Liver (tissue), 9 donors: ENCODE results near the gene MCM9. TPM values are rescaled to one million over a fixed set of nuclear protein-coding genes. Genes with fewer than 3 reads are reported as not detected.

Source experiments
- DNase-seq: peaks from one replicate; pipeline ENCODE4 v3.0.0-alpha.2; 2017; ENCODE audit warnings: low spot score
- H3K27ac ChIP-seq, 2 donors: one replicate each; pipeline ENCODE4 v1.7.0; 2013; ENCODE audit warnings: inconsistent platforms in 2 of 2, low read length in 2 of 2, control low read depth in 1 of 2, low read depth in 1 of 2, mild to moderate bottlenecking in 1 of 2
- H3K27me3 ChIP-seq, 4 donors: one replicate each; pipeline versions ENCODE4 v1.6.1 to v1.7.0; 2013; ENCODE audit warnings: low read length in 3 of 4, inconsistent platforms in 1 of 4, mild to moderate bottlenecking in 1 of 4, moderate library complexity in 1 of 4; ENCODE audit not compliant: control insufficient read depth in 4 of 4, insufficient read depth in 4 of 4
- H3K36me3 ChIP-seq, 4 donors: one replicate each; pipeline versions ENCODE4 v1.6.1 to v1.7.0; 2013; ENCODE audit warnings: low read length in 3 of 4, mild to moderate bottlenecking in 3 of 4, low read depth in 1 of 4, moderate library complexity in 1 of 4; ENCODE audit not compliant: control insufficient read depth in 4 of 4, insufficient read depth in 3 of 4
- H3K4me1 ChIP-seq, 4 donors: one replicate each; pipeline versions ENCODE4 v1.6.1 to v1.7.0; 2013; ENCODE audit warnings: low read length in 3 of 4, mild to moderate bottlenecking in 3 of 4, moderate library complexity in 1 of 4; ENCODE audit not compliant: control insufficient read depth in 4 of 4, insufficient read depth in 4 of 4
- H3K4me3 ChIP-seq, 3 donors: one replicate each; pipeline versions ENCODE4 v1.6.1 to v1.7.0; 2013; ENCODE audit warnings: low read length in 3 of 3, control low read depth in 1 of 3, low read depth in 1 of 3, mild to moderate bottlenecking in 1 of 3
- H3K9ac ChIP-seq, 2 donors: one replicate each; pipeline ENCODE4 v1.7.0; 2013; ENCODE audit warnings: low read length in 2 of 2, mild to moderate bottlenecking in 2 of 2, moderate library complexity in 2 of 2, control low read depth in 1 of 2, low read depth in 1 of 2
- H3K9me3 ChIP-seq, 4 donors: one replicate each; pipeline versions ENCODE4 v1.6.1 to v1.7.0; 2013; ENCODE audit warnings: low read length in 3 of 4; ENCODE audit not compliant: control insufficient read depth in 4 of 4
- ATF3 ChIP-seq: IDR thresholded peaks from 2 replicates; pipeline ENCODE4 v1.6.1; 2016; ENCODE audit warnings: antibody characterized with exemption
- EGR1 ChIP-seq, 2 donors: IDR thresholded peaks; 2 replicates each; pipeline ENCODE4 v1.6.1; 2016 to 2018; ENCODE audit warnings: antibody characterized with exemption in 2 of 2, low read depth in 2 of 2
- FOXA1 ChIP-seq: IDR thresholded peaks from 2 replicates; pipeline ENCODE4 v1.6.1; 2016; ENCODE audit warnings: antibody characterized with exemption
- FOXA2 ChIP-seq: IDR thresholded peaks from 2 replicates; pipeline ENCODE4 v1.6.1; 2016; ENCODE audit warnings: antibody characterized with exemption
- GABPA ChIP-seq, 2 donors: IDR thresholded peaks in 1 of 2; conservative IDR thresholded peaks in 1 of 2; 2 replicates each; pipeline ENCODE4 v1.6.1; 2016; ENCODE audit warnings: antibody characterized with exemption in 2 of 2, mild to moderate bottlenecking in 1 of 2, moderate library complexity in 1 of 2
- HNF4A ChIP-seq, 2 donors: conservative IDR thresholded peaks; 2 replicates each; pipeline ENCODE4 v1.6.1; 2016; ENCODE audit warnings: antibody characterized with exemption in 2 of 2, mild to moderate bottlenecking in 2 of 2
- JUND ChIP-seq, 2 donors: IDR thresholded peaks; 2 replicates each; pipeline ENCODE4 v1.6.1; 2016; ENCODE audit warnings: antibody characterized with exemption in 2 of 2
- NR2F2 ChIP-seq: IDR thresholded peaks from 2 replicates; pipeline ENCODE4 v1.6.1; 2016; ENCODE audit warnings: antibody characterized with exemption
- RXRA ChIP-seq, 2 donors: IDR thresholded peaks; 2 replicates each; pipeline ENCODE4 v1.6.1; 2017 to 2018; ENCODE audit warnings: antibody characterized with exemption in 2 of 2, mild to moderate bottlenecking in 1 of 2
- SP1 ChIP-seq: IDR thresholded peaks from 2 replicates; pipeline ENCODE4 v1.6.1; 2018; ENCODE audit warnings: antibody characterized with exemption, mild to moderate bottlenecking
- TAF1 ChIP-seq: conservative IDR thresholded peaks from 2 replicates; pipeline ENCODE4 v1.6.1; 2016; ENCODE audit warnings: antibody characterized with exemption, mild to moderate bottlenecking
- YY1 ChIP-seq: IDR thresholded peaks from 2 replicates; pipeline ENCODE4 v1.6.1; 2016; ENCODE audit warnings: antibody characterized with exemption, mild to moderate bottlenecking
- WGBS: extraction: QIAGEN DNeasy Blood & Tissue Kit; methylation state at CpG from one replicate; pipeline ENCODE4 v1.1.7; 2013; 5-methylcytosine and 5-hydroxymethylcytosine counted together
- polyA plus RNA-seq, 2 donors: library from polyadenylated mRNA; stranded (reverse) in 1 of 2; unstranded in 1 of 2; fragments of 200-250 nt in 1 of 2; fragments of >200 nt in 1 of 2; fragmentation: Nextera tagmentation in 1 of 2; extraction: Ambion mirVana in 1 of 2; gene quantifications; one replicate each; pipeline versions ENCODE4 v1.2.1 to v1.2.3, GENCODE V29; 2013 to 2015
- total RNA-seq, 2 donors: library from RNA; depleted of rRNA; stranded (reverse); fragments of >200 nt; gene quantifications; one replicate each; pipeline ENCODE4 v1.2.3, GENCODE V29; 2014
- TF ChIP-seq, protein P1 (sequence below): IDR thresholded peaks from 2 replicates; pipeline ENCODE4 v1.6.1; 2016; ENCODE audit warnings: antibody characterized with exemption
- TF ChIP-seq, protein P2 (sequence below): IDR thresholded peaks from 2 replicates; pipeline ENCODE4 v1.6.1; 2016; ENCODE audit warnings: antibody characterized with exemption, mild to moderate bottlenecking
- TF ChIP-seq, protein P3 (sequence below): fragments of 150-350 bp; IDR thresholded peaks from 2 replicates; pipeline ENCODE4 v1.5.1; 2017; ENCODE audit warnings: improper control_type of control experiment, low read depth, low read length; ENCODE audit not compliant: missing input control
- donor health status: healthy.
- donor health status: healthy.
- donor health status: healthy.
- donor health status: healthy.
- donor health status: healthy.

MCM9 gene
- total and polyA plus RNA-seq, 4 donors = 3.6 to 17.4 (median 8.7) TPM

GRCh38 chr6:118917546-118918328 lies 17.2 kb downstream of the MCM9 start:
- WGBS = 94% methylated on average over 5 of the region's 5 CpGs
- no peaks in the 10 kb centered on the region for H3K27me3 ChIP-seq
- no peak overlapping the region for H3K27ac ChIP-seq
- H3K4me1 ChIP-seq = peaks cover 0 to 3% (median 0%) of the 10 kb centered on the region in 4 donors
- H3K9me3 ChIP-seq = no peaks in the 10 kb centered on the region
- no peak overlapping the region for H3K4me3 ChIP-seq
- TF ChIP-seq RXRA (IDR thresholded peaks at IDR 0.05) = no peak
- TF ChIP-seq FOXA1 = no peak
- no peak for TF ChIP-seq TAF1
- no peak for TF ChIP-seq EGR1 (IDR thresholded peaks at IDR 0.05; ENCODE audit: low read depth in 2 of 2)
- TF ChIP-seq HNF4A (conservative IDR thresholded peaks at IDR 0.05) = no peak
- no peak for TF ChIP-seq SP1
- no peak for TF ChIP-seq JUND (IDR thresholded peaks at IDR 0.05)
- TF ChIP-seq, protein P1, sequence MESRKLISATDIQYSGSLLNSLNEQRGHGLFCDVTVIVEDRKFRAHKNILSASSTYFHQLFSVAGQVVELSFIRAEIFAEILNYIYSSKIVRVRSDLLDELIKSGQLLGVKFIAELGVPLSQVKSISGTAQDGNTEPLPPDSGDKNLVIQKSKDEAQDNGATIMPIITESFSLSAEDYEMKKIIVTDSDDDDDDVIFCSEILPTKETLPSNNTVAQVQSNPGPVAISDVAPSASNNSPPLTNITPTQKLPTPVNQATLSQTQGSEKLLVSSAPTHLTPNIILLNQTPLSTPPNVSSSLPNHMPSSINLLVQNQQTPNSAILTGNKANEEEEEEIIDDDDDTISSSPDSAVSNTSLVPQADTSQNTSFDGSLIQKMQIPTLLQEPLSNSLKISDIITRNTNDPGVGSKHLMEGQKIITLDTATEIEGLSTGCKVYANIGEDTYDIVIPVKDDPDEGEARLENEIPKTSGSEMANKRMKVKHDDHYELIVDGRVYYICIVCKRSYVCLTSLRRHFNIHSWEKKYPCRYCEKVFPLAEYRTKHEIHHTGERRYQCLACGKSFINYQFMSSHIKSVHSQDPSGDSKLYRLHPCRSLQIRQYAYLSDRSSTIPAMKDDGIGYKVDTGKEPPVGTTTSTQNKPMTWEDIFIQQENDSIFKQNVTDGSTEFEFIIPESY = no peak
- no peak for TF ChIP-seq ATF3
- TF ChIP-seq NR2F2 = no peak
- no peak for TF ChIP-seq FOXA2
- no peak for TF ChIP-seq GABPA (IDR thresholded peaks at IDR 0.05 in 1 of 2, conservative IDR thresholded peaks at IDR 0.05 in 1 of 2)
- TF ChIP-seq, protein P2, sequence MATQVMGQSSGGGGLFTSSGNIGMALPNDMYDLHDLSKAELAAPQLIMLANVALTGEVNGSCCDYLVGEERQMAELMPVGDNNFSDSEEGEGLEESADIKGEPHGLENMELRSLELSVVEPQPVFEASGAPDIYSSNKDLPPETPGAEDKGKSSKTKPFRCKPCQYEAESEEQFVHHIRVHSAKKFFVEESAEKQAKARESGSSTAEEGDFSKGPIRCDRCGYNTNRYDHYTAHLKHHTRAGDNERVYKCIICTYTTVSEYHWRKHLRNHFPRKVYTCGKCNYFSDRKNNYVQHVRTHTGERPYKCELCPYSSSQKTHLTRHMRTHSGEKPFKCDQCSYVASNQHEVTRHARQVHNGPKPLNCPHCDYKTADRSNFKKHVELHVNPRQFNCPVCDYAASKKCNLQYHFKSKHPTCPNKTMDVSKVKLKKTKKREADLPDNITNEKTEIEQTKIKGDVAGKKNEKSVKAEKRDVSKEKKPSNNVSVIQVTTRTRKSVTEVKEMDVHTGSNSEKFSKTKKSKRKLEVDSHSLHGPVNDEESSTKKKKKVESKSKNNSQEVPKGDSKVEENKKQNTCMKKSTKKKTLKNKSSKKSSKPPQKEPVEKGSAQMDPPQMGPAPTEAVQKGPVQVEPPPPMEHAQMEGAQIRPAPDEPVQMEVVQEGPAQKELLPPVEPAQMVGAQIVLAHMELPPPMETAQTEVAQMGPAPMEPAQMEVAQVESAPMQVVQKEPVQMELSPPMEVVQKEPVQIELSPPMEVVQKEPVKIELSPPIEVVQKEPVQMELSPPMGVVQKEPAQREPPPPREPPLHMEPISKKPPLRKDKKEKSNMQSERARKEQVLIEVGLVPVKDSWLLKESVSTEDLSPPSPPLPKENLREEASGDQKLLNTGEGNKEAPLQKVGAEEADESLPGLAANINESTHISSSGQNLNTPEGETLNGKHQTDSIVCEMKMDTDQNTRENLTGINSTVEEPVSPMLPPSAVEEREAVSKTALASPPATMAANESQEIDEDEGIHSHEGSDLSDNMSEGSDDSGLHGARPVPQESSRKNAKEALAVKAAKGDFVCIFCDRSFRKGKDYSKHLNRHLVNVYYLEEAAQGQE = no peak
- no peak for TF ChIP-seq YY1
- TF ChIP-seq, protein P3, sequence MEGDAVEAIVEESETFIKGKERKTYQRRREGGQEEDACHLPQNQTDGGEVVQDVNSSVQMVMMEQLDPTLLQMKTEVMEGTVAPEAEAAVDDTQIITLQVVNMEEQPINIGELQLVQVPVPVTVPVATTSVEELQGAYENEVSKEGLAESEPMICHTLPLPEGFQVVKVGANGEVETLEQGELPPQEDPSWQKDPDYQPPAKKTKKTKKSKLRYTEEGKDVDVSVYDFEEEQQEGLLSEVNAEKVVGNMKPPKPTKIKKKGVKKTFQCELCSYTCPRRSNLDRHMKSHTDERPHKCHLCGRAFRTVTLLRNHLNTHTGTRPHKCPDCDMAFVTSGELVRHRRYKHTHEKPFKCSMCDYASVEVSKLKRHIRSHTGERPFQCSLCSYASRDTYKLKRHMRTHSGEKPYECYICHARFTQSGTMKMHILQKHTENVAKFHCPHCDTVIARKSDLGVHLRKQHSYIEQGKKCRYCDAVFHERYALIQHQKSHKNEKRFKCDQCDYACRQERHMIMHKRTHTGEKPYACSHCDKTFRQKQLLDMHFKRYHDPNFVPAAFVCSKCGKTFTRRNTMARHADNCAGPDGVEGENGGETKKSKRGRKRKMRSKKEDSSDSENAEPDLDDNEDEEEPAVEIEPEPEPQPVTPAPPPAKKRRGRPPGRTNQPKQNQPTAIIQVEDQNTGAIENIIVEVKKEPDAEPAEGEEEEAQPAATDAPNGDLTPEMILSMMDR = no peak
- no peak overlapping the region for H3K9ac ChIP-seq
- peaks cover 11 to 38% (median 28%) of the 10 kb centered on the region in 4 donors for H3K36me3 ChIP-seq
- no peak for DNase-seq

DNA sequence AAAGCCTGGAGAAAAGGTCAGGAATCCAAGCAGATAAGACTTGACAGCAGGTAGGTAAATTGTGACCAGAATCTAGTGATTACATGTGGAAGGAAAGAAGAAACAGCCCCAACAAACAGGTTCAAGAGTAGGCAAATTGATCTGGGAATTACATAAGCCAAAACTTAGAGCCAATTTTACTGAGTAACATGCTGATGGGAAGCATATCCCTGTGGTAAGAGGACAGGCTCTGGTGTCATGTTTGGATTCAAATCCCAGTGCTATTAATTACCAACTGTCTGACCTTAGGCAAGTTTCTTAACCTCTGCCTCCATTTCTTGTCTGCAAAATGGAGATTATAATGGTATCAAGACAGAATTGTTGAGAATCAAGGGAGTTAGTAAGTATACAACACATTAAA lies 20.4 kb downstream of the MCM9 start:
- Histone ChIP-seq H3K9ac (no peak overlapping the region), H3K9me3 (no peaks in the 10 kb centered on the region), H3K27me3 (no peaks in the 10 kb centered on the region), H3K36me3 (peaks cover 5 to 44% (median 31%) of the 10 kb centered on the region in 4 donors), H3K27ac (no peak overlapping the region), H3K4me1 (peaks cover 0 to 3% (median 0%) of the 10 kb centered on the region in 4 donors), H3K4me3 (no peak overlapping the region)
- no peak for TF ChIP-seq JUND (IDR thresholded peaks at IDR 0.05)
- TF ChIP-seq ATF3 = no peak
- TF ChIP-seq FOXA1 = no peak
- TF ChIP-seq, protein P1 = no peak
- no peak for DNase-seq
